Activated T-helper 1 cell treated with Interleukin-2 at 50 U/mL for 16 hours (primary cell): ENCODE measurements around the gene SKAP1.

ENCODE experiments used
- DNase-seq: peaks from one replicate; pipeline ENCODE4 v3.0.0-alpha.2; 2020; ENCODE audit warnings: low read depth

Gene SKAP1

GRCh38 chr17:48144231-48144630 lies 285.8 kb downstream of the SKAP1 start:
- no peak for DNase-seq

- no peak for DNase-seq
Observed at GRCh38 chr17:48143629-48144028, 286.4 kb downstream of the SKAP1 start.

- no peak for DNase-seq
Observed at GRCh38 chr17:48139944-48140343, 290.1 kb downstream of the SKAP1 start.

- no peak for DNase-seq
Observed at GRCh38 chr17:48137656-48138055, 292.4 kb downstream of the SKAP1 start.

- DNase-seq: no peak
Observed at GRCh38 chr17:48134912-48135480, 295.0 kb downstream of the SKAP1 start.

- no peak for DNase-seq
Observed at GRCh38 chr17:48132385-48132784, 297.6 kb downstream of the SKAP1 start.

- peak; percentile 4 for DNase-seq
Observed at GRCh38 chr17:48131216-48131824, 298.7 kb downstream of the SKAP1 start.

- no peak for DNase-seq
Observed at GRCh38 chr17:48129981-48130380, 300.0 kb downstream of the SKAP1 start.

- DNase-seq: no peak
Observed at GRCh38 chr17:48128400-48128799, 301.6 kb downstream of the SKAP1 start.

GRCh38 chr17:48127371-48128051 lies 302.5 kb downstream of the SKAP1 start:
- no peak for DNase-seq

GRCh38 chr17:48126532-48126850 lies 303.5 kb downstream of the SKAP1 start:
- DNase-seq: no peak

GRCh38 chr17:48125829-48126531 lies 304.0 kb downstream of the SKAP1 start:
- no peak for DNase-seq

- DNase-seq: no peak
Observed at GRCh38 chr17:48123776-48124388, 306.1 kb downstream of the SKAP1 start.

- DNase-seq: no peak
Observed at GRCh38 chr17:48123111-48123510, 306.9 kb downstream of the SKAP1 start.

GRCh38 chr17:48122665-48123045 lies 307.4 kb downstream of the SKAP1 start:
- DNase-seq: no peak

GRCh38 chr17:48121923-48122664 lies 307.9 kb downstream of the SKAP1 start:
- DNase-seq: no peak

- DNase-seq: peak; percentile 23
Observed at GRCh38 chr17:48113201-48113676, 316.8 kb downstream of the SKAP1 start.

- no peak for DNase-seq
Observed at GRCh38 chr17:48111937-48112241, 318.1 kb downstream of the SKAP1 start.

GRCh38 chr17:48110761-48111160 lies 319.3 kb downstream of the SKAP1 start:
- no peak for DNase-seq

GRCh38 chr17:48107137-48108055 lies 322.6 kb downstream of the SKAP1 start, which contains the start of gene SNX11:
SNX11 (plus strand) TSS chr17:48107766; CDS start chr17:48112044, 4,278 bp downstream.
- peak; percentile 88 for DNase-seq

GRCh38 chr17:48106802-48107136 lies 323.2 kb downstream of the SKAP1 start:
- DNase-seq: no peak
